ENCODE measurements around the gene SIAE.

DNA sequence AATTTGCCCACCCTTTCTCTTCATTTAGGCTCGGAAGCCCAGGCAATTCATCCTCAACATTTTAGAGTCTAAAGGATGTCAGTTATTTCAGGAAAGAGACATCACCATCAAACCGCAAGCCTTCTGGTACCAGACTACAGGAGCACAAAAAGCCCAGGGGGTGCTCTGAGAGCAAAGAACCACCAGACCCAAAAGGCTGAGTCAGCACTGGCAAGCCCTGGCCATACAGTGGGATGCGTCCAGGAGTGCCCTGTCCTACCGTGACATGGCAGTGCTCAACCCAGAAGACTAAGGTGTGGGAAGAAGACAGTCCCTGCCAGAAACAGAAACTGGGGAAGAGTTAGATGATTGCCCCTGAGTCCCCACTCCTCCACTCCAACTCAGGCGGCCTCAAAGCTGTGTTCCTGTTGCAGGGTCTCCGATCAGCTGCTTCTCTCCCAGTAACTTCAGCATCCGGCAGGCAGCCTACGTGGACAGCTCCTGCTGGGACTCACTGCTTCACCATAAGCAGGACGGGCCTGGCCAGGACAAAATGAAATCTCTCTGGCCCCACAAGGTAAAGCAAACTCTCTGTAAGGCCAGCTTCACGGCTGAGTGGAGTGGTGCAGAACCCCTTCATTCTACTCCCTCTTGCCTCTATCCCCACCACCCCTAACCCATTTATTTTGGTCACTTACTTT lies 60.8 kb downstream of the SIAE start:
- TF ChIP-seq, protein P1, sequence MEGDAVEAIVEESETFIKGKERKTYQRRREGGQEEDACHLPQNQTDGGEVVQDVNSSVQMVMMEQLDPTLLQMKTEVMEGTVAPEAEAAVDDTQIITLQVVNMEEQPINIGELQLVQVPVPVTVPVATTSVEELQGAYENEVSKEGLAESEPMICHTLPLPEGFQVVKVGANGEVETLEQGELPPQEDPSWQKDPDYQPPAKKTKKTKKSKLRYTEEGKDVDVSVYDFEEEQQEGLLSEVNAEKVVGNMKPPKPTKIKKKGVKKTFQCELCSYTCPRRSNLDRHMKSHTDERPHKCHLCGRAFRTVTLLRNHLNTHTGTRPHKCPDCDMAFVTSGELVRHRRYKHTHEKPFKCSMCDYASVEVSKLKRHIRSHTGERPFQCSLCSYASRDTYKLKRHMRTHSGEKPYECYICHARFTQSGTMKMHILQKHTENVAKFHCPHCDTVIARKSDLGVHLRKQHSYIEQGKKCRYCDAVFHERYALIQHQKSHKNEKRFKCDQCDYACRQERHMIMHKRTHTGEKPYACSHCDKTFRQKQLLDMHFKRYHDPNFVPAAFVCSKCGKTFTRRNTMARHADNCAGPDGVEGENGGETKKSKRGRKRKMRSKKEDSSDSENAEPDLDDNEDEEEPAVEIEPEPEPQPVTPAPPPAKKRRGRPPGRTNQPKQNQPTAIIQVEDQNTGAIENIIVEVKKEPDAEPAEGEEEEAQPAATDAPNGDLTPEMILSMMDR (IDR thresholded peaks at IDR 0.05; ENCODE audit: low read depth, low read length, poor library complexity, severe bottlenecking), result no peak
- no peak for TF ChIP-seq EZH2phosphoT487 (IDR thresholded peaks at IDR 0.05; ENCODE audit: borderline replicate concordance, low read length)
